CD4-positive, alpha-beta T cell (primary cell): ENCODE measurements around the gene ZNF444. TPM values are rescaled to one million over a fixed set of nuclear protein-coding genes. Genes with fewer than 3 reads are reported as not detected.
"Not testable (repeated sequence)": the region's sequence is repeated elsewhere in the genome, so short reads cannot be mapped to it uniquely, and the experiment has no call there.

Source experiments
- ATAC-seq: fragments of 200-7000 bp; cut with Tn5 transposase; one replicate; pipeline ENCODE4 v1.10.0; 2022; ENCODE audit warnings: mild to moderate bottlenecking; ENCODE audit not compliant: poor library complexity
- CTCF ChIA-PET: fragments of 350-600 bp; sonication (Branson Sonifier 250); formaldehyde crosslinking; loops from one replicate; lab custom pipeline; 2021; ENCODE audit warnings: antibody characterized with exemption, inconsistent platforms; lab: Charles Lee
- POLR2A ChIA-PET: fragments of 350-600 bp; sonication (Branson Sonifier 250); formaldehyde crosslinking; loops from one replicate; lab custom pipeline; 2021; ENCODE audit warnings: antibody characterized with exemption, inconsistent platforms; lab: Charles Lee
- DNase-seq, 14 experiments: peaks; one replicate each; pipeline ENCODE4 v3.0.0-alpha.2; 2013 to 2020; ENCODE audit warnings: mixed read lengths in 2 of 14
- H3K27ac ChIP-seq, 2 donors: one replicate each; pipeline versions ENCODE4 v1.5.1 to v1.7.0; 2013; ENCODE audit warnings: low read length in 2 of 2, low read depth in 1 of 2, mild to moderate bottlenecking in 1 of 2
- H3K27me3 ChIP-seq, 2 experiments: 1 replicate in 1 of 2; 2 replicates in 1 of 2; pipeline versions ENCODE4 v1.6.1 to v1.7.0; 2013; ENCODE audit warnings: low read length in 2 of 2, control low read depth in 1 of 2, mild to moderate bottlenecking in 1 of 2, moderate library complexity in 1 of 2; ENCODE audit not compliant: insufficient read depth in 2 of 2, control insufficient read depth in 1 of 2
- H3K36me3 ChIP-seq: one replicate; pipeline ENCODE4 v1.6.1; 2013; ENCODE audit warnings: low read length, control low read depth; ENCODE audit not compliant: insufficient read depth
- H3K4me1 ChIP-seq: one replicate; pipeline ENCODE4 v1.6.1; 2013; ENCODE audit warnings: low read length, control low read depth; ENCODE audit not compliant: insufficient read depth
- H3K4me3 ChIP-seq: one replicate; pipeline ENCODE4 v1.5.1; 2013; ENCODE audit warnings: mild to moderate bottlenecking, low read length, moderate library complexity
- H3K9me3 ChIP-seq, 2 experiments: 1 replicate in 1 of 2; 2 replicates in 1 of 2; pipeline versions ENCODE4 v1.6.1 to v1.7.0; 2013; ENCODE audit warnings: low read length in 2 of 2, mild to moderate bottlenecking in 2 of 2, control low read depth in 1 of 2, moderate library complexity in 1 of 2; ENCODE audit not compliant: control insufficient read depth in 1 of 2, insufficient read depth in 1 of 2
- H3K27ac Mint-ChIP-seq: one replicate; pipeline ENCODE4 v1.8.0; 2020; ENCODE audit warnings: mixed read lengths
- H3K27me3 Mint-ChIP-seq: one replicate; pipeline ENCODE4 v1.8.0; 2021; ENCODE audit warnings: mixed read lengths
- H3K36me3 Mint-ChIP-seq: one replicate; pipeline ENCODE4 v1.8.0; 2021; ENCODE audit warnings: low read depth, mixed read lengths
- H3K4me1 Mint-ChIP-seq: one replicate; pipeline ENCODE4 v1.8.0; 2021; ENCODE audit warnings: low read depth, mixed read lengths
- H3K4me3 Mint-ChIP-seq: one replicate; pipeline ENCODE4 v1.8.0; 2020; ENCODE audit warnings: mild to moderate bottlenecking, mixed read lengths
- H3K9me3 Mint-ChIP-seq: one replicate; pipeline ENCODE4 v1.8.0; 2020; ENCODE audit warnings: mixed read lengths
- intact Hi-C, 2 experiments: fragments of 100-400 bp; cut with DNase I in 1 of 2; cut with micrococcal nuclease in 1 of 2; formaldehyde crosslinking; loops; one replicate each; pipeline versions ENCODE4 v1.15.1 to v1.9.0; 2023 to 2025; cut with DNase I, micrococcal nuclease
- total RNA-seq, 174 experiments: library from RNA in 2 of 174; stranded (reverse) in 2 of 174; gene quantifications; one replicate each; pipeline ENCODE4 v1.2.3 and lab custom pipeline; 2021 to 2026
- TF ChIP-seq, protein P1 (sequence below): fragments of 200-600 bp; IDR thresholded peaks from one replicate; pipeline ENCODE4 v1.8.0; 2022; ENCODE audit warnings: antibody characterized with exemption, mild to moderate bottlenecking

ZNF444 gene
- total RNA-seq, 2 experiments from 2014 or later, result 13.5 TPM

DNA sequence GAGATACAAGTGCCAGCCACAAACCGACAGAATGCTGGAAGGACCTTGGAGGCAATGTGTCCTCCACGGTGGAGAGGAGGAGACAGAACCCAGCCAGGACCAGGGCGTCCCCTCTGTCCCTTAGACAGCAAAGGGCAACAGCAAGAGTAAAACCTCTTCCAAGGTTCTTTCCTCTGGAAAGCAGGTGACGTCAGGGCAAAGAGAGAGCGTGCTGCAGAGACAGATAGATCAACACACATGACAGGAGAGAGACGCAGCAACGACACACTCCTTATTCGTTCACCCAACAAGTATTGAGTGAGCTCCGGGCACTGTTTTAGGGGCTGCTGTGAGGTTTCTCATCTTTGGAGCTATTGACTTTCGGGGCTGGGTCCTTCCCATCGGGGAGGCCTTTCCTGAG, 33.5 kb downstream of the ZNF444 start:
- peaks cover 3% of the 10 kb centered on the region for H3K4me1 ChIP-seq
- Mint-ChIP-seq H3K4me1 (peaks cover 4% of the 10 kb centered on the region), H3K36me3 (no peaks in the 10 kb centered on the region), H3K9me3 (no peaks in the 10 kb centered on the region), H3K27ac (no peak overlapping the region), H3K4me3 (no peak overlapping the region), H3K27me3 (peaks cover 6% of the 10 kb centered on the region)
- peaks cover 0 to 2% of the 10 kb centered on the region in 2 experiments for H3K27me3 ChIP-seq
- POLR2A ChIA-PET, result no interaction called here
- CTCF ChIA-PET, result no interaction called here
- H3K9me3 ChIP-seq, result no peaks in the 10 kb centered on the region
- H3K4me3 ChIP-seq, result no peak overlapping the region
- ATAC-seq (no peak), DNase-seq (no peak)
- no peak overlapping the region for H3K27ac ChIP-seq
- H3K36me3 ChIP-seq, result no peaks in the 10 kb centered on the region
- TF ChIP-seq, protein P1, sequence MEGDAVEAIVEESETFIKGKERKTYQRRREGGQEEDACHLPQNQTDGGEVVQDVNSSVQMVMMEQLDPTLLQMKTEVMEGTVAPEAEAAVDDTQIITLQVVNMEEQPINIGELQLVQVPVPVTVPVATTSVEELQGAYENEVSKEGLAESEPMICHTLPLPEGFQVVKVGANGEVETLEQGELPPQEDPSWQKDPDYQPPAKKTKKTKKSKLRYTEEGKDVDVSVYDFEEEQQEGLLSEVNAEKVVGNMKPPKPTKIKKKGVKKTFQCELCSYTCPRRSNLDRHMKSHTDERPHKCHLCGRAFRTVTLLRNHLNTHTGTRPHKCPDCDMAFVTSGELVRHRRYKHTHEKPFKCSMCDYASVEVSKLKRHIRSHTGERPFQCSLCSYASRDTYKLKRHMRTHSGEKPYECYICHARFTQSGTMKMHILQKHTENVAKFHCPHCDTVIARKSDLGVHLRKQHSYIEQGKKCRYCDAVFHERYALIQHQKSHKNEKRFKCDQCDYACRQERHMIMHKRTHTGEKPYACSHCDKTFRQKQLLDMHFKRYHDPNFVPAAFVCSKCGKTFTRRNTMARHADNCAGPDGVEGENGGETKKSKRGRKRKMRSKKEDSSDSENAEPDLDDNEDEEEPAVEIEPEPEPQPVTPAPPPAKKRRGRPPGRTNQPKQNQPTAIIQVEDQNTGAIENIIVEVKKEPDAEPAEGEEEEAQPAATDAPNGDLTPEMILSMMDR, result no peak
- intact Hi-C loops, result loop anchor here in 1 of 2 experiments (5.0 kb wide), 1 partner anchor 657 kb away; no protein-coding TSS in a partner anchor

DNA sequence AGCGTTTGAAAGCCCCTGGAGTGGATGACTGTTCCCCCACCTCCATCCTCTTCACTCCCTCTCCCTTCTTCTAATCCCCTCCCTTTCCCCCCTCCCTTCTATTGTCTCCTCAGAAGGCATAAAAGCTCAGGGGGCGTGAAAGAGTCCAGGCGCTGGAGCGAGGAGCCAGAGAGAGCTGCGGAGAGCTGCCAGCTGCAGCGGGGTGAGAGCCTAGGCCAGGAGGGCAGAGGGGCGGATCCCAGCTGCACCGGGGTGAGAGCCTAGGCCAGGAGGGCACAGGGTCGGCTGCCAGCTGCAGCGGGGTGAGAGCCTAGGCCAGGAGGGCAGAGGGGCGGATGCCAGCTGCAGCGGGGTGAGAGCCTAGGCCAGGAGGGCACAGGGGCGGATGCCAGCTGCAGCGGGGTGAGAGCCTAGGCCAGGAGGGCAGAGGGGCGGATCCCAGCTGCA, 34.8 kb downstream of the ZNF444 start, which contains the start of gene GALP:
GALP (plus strand) TSS at position 148 of the 447 bp plus-strand sequence. CDS start 1,101 bp downstream, outside the sequence.
- H3K9me3 Mint-ChIP-seq, H3K4me1 ChIP-seq, H3K4me1 Mint-ChIP-seq, CTCF ChIA-PET, H3K27ac Mint-ChIP-seq, H3K4me3 ChIP-seq, H3K9me3 ChIP-seq, H3K27ac ChIP-seq, H3K4me3 Mint-ChIP-seq, H3K36me3 ChIP-seq, DNase-seq, H3K27me3 Mint-ChIP-seq, POLR2A ChIA-PET, H3K27me3 ChIP-seq, H3K36me3 Mint-ChIP-seq, intact Hi-C loops, ATAC-seq: not testable (repeated sequence)

DNA sequence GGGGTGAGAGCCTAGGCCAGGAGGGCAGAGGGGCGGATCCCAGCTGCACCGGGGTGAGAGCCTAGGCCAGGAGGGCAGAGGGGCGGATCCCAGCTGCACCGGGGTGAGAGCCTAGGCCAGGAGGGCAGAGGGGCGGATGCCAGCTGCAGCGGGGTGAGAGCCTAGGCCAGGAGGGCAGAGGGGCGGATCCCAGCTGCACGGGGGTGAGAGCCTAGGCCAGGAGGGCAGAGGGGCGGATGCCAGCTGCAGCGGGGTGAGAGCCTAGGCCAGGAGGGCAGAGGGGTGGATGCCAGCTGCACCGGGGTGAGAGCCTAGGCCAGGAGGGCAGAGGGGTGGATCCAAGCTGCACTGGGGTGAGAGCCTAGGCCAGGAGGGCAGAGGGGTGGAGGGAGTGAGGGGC, 35.2 kb downstream of the ZNF444 start:
- H3K4me3 Mint-ChIP-seq, DNase-seq, H3K36me3 ChIP-seq, H3K9me3 ChIP-seq, H3K27me3 Mint-ChIP-seq, H3K4me1 Mint-ChIP-seq, intact Hi-C loops, H3K36me3 Mint-ChIP-seq, H3K27me3 ChIP-seq, CTCF ChIA-PET, ATAC-seq, H3K4me1 ChIP-seq, POLR2A ChIA-PET, H3K27ac Mint-ChIP-seq, H3K4me3 ChIP-seq, H3K9me3 Mint-ChIP-seq, H3K27ac ChIP-seq: not testable (repeated sequence)

DNA sequence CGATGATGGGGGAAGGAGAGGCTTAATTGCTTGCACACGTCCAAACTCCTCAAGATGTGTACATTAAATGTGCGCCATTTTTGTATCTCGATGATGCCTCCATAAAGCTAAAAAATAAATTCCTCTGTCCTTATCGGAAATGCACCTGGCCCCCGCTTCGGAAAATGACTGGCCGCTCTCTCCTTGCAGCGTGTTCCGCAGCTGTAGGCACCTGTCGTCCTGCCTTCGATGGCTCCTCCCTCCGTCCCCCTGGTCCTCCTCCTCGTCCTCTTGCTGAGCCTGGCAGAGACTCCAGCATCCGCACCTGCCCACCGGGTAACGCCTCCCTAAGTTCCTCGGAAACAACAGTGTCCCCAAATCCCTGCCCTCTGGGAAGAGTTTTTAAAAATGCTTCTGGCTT, 35.8 kb downstream of the ZNF444 start:
- Histone ChIP-seq H3K4me3 (no peak overlapping the region), H3K9me3 (no peaks in the 10 kb centered on the region), H3K27me3 (peaks cover 0 to 2% of the 10 kb centered on the region in 2 experiments), H3K36me3 (no peaks in the 10 kb centered on the region), H3K4me1 (peaks cover under 1% of the 10 kb centered on the region), H3K27ac (no peak overlapping the region)
- TF ChIP-seq, protein P1, result no peak
- ChIA-PET CTCF (no interaction called here), POLR2A (no interaction called here)
- H3K27me3 Mint-ChIP-seq, result peaks cover 6% of the 10 kb centered on the region
- intact Hi-C loops, result no loop called here
- no peaks in the 10 kb centered on the region for H3K36me3 Mint-ChIP-seq
- no peaks in the 10 kb centered on the region for H3K9me3 Mint-ChIP-seq
- H3K27ac Mint-ChIP-seq, result no peak overlapping the region
- no peak overlapping the region for H3K4me3 Mint-ChIP-seq
- DNase-seq (no peak), ATAC-seq (no peak)
- peaks cover 2% of the 10 kb centered on the region for H3K4me1 Mint-ChIP-seq
